Measurements from ENCODE around the gene PDGFD. TPM values are rescaled to one million over a fixed set of nuclear protein-coding genes. Genes with fewer than 3 reads are reported as not detected.

The PDGFD gene
- total RNA-seq, 1 experiment from 2014 or later = 1.7 TPM

DNA sequence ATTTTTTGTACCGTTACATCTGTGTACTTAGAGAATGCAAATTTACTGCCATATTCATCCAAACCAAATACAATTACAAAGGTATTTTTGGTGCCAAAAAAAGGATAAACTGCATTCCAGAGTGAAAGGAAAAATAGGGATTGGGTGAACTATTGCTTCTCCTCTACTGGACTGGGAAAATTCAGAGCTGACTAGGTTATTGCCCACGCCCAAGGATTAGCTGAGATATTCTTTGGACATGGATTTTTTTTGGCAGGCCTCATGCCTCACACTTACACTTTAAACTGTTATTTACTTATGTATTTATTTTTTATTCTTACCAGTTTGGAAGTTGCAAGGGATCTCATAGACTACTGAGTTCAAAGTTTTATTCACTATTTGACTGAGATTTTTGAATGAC is 203.8 kb downstream of the PDGFD start:
- no peaks in the 10 kb centered on the region; the same call in none of the 2 replicates for H3K4me1 ChIP-seq (ENCODE audit: insufficient read depth, low read length)
- H3T11ph ChIP-seq (ENCODE audit: low read length) = no peak overlapping the region
- Mint-ChIP-seq H3K36me3 (ENCODE audit: insufficient read depth in 1 of 3, low read depth in 3 of 3) (peaks cover 0 to 9% (median 0%) of the 10 kb centered on the region in 3 experiments; a peak in 4 of 7 replicates), H3K9me3 (peaks cover 3 to 4% of the 10 kb centered on the region in 2 experiments; a peak in 2 of 5 replicates), H3K4me3 (no peak overlapping the region), H3K4me1 (peaks cover 5 to 7% of the 10 kb centered on the region in 2 experiments; a peak in 3 of 4 replicates), H3K27me3 (ENCODE audit: low read depth) (no peaks in the 10 kb centered on the region), H3K27ac (no peak overlapping the region)
- H3K27me3 ChIP-seq (ENCODE audit: insufficient read depth, low read length) = no peaks in the 10 kb centered on the region
- no peak overlapping the region for H2BK12ac ChIP-seq (ENCODE audit: insufficient read length, low read depth, low read length)
- DNase-seq = no peak
- no peak overlapping the region for H2BK20ac ChIP-seq (ENCODE audit: low read depth, low read length, poor library complexity, severe bottlenecking)
- H3K23me2 ChIP-seq (ENCODE audit: insufficient read length, low read depth, low read length, poor library complexity, severe bottlenecking) = no peaks in the 10 kb centered on the region
- no peak overlapping the region for H2BK120ac ChIP-seq (ENCODE audit: low read depth, low read length, poor library complexity, severe bottlenecking)
- TF ChIP-seq, protein P1, sequence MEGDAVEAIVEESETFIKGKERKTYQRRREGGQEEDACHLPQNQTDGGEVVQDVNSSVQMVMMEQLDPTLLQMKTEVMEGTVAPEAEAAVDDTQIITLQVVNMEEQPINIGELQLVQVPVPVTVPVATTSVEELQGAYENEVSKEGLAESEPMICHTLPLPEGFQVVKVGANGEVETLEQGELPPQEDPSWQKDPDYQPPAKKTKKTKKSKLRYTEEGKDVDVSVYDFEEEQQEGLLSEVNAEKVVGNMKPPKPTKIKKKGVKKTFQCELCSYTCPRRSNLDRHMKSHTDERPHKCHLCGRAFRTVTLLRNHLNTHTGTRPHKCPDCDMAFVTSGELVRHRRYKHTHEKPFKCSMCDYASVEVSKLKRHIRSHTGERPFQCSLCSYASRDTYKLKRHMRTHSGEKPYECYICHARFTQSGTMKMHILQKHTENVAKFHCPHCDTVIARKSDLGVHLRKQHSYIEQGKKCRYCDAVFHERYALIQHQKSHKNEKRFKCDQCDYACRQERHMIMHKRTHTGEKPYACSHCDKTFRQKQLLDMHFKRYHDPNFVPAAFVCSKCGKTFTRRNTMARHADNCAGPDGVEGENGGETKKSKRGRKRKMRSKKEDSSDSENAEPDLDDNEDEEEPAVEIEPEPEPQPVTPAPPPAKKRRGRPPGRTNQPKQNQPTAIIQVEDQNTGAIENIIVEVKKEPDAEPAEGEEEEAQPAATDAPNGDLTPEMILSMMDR (conservative IDR thresholded peaks at IDR 0.05) = no peak
- no peak overlapping the region for H3K9ac ChIP-seq (ENCODE audit: extremely low read depth, insufficient read length, low read length)
- no peaks in the 10 kb centered on the region for H3K79me1 ChIP-seq (ENCODE audit: insufficient read depth, low read depth, low read length, poor library complexity, severe bottlenecking)
- H3K18ac ChIP-seq (ENCODE audit: insufficient read length, low read depth, low read length) = no peak overlapping the region
- H2BK5ac ChIP-seq (ENCODE audit: insufficient read length, low read length) = no peak overlapping the region
- H4K8ac ChIP-seq (replicated peaks; ENCODE audit: insufficient read length, low read depth, low read length) = no peak overlapping the region
- H2BK15ac ChIP-seq (ENCODE audit: low read depth, low read length) = no peak overlapping the region
- no peaks in the 10 kb centered on the region for H3K79me2 ChIP-seq (ENCODE audit: insufficient read depth, low read length)
- no peak overlapping the region for H2AFZ ChIP-seq (ENCODE audit: low read length)
- H3K56ac ChIP-seq (ENCODE audit: insufficient read length, low read depth, low read length) = no peak overlapping the region
- WGBS (ENCODE audit: extremely low coverage, insufficient read length, low lambda C conversion rate) = no CpG with 5 or more reads among the region's 2 CpGs
- no peak overlapping the region for H3K14ac ChIP-seq (ENCODE audit: insufficient read depth, low read length)
- no peak overlapping the region for H3K4ac ChIP-seq (ENCODE audit: low read depth, low read length)
- H3K27ac ChIP-seq (ENCODE audit: insufficient read length, low read depth, low read length) = no peak overlapping the region
- H3K23ac ChIP-seq (ENCODE audit: insufficient read length, low read depth, low read length) = no peak overlapping the region
- H2AK5ac ChIP-seq (ENCODE audit: insufficient read length, low read length) = no peak overlapping the region
- no peak overlapping the region for H3K4me2 ChIP-seq (ENCODE audit: insufficient read depth, insufficient read length, low read length)
- H4K5ac ChIP-seq (ENCODE audit: insufficient read length, low read depth, low read length) = no peak overlapping the region
- no peaks in the 10 kb centered on the region for H4K20me1 ChIP-seq (ENCODE audit: control insufficient read depth, insufficient read depth, insufficient read length)
- H3K9me3 ChIP-seq (ENCODE audit: control insufficient read depth, low read depth, low read length) = no peaks in the 10 kb centered on the region
- H4K91ac ChIP-seq (ENCODE audit: insufficient read length, low read depth, low read length) = no peak overlapping the region
